Activated CD4-positive, alpha-beta T cell treated with anti-CD3 and anti-CD28 coated beads, Interleukin-2, amount 10 ng/mL, durations not matched to agents 7 days and 5 days (primary cell): ENCODE results near the gene TMEM151B. TPM values are rescaled to one million over a fixed set of nuclear protein-coding genes. Genes with fewer than 3 reads are reported as not detected.
A peak's percentile ranks its signal among the peaks of the same experiment; 100 is the strongest.
"Not testable (repeated sequence)": the region's sequence is repeated elsewhere in the genome, so short reads cannot be mapped to it uniquely, and the experiment has no call there.

Experiments
- CTCF ChIA-PET: fragments of 350-600 bp; sonication (Branson Sonifier 250); formaldehyde crosslinking; loops from one replicate; lab custom pipeline; 2021; ENCODE audit warnings: antibody characterized with exemption; lab: Charles Lee
- POLR2A ChIA-PET: fragments of 350-600 bp; sonication (Branson Sonifier 250); formaldehyde crosslinking; loops from one replicate; lab custom pipeline; 2021; ENCODE audit warnings: antibody characterized with exemption; lab: Charles Lee
- DNase-seq: peaks from one replicate; pipeline ENCODE4 v3.0.0-alpha.2; 2020
- H3K27ac Mint-ChIP-seq: one replicate; pipeline ENCODE4 v1.8.0; 2021; ENCODE audit warnings: mild to moderate bottlenecking, moderate library complexity, mixed read lengths
- H3K27me3 Mint-ChIP-seq: one replicate; pipeline ENCODE4 v1.8.0; 2021; ENCODE audit warnings: mixed read lengths
- H3K36me3 Mint-ChIP-seq: one replicate; pipeline ENCODE4 v1.8.0; 2021; ENCODE audit warnings: low read depth, mixed read lengths
- H3K4me1 Mint-ChIP-seq: one replicate; pipeline ENCODE4 v1.8.0; 2021; ENCODE audit warnings: mixed read lengths
- H3K4me3 Mint-ChIP-seq: one replicate; pipeline ENCODE4 v1.8.0; 2021; ENCODE audit warnings: mild to moderate bottlenecking, moderate library complexity, mixed read lengths
- H3K9me3 Mint-ChIP-seq: one replicate; pipeline ENCODE4 v1.8.0; 2021; ENCODE audit warnings: mixed read lengths
- total RNA-seq, 2 experiments: library from RNA; stranded (reverse); gene quantifications; one replicate each; pipeline ENCODE4 v1.2.3, GENCODE V29; 2021

The TMEM151B gene
- total RNA-seq, 2 experiments from 2014 or later = not detected

DNA sequence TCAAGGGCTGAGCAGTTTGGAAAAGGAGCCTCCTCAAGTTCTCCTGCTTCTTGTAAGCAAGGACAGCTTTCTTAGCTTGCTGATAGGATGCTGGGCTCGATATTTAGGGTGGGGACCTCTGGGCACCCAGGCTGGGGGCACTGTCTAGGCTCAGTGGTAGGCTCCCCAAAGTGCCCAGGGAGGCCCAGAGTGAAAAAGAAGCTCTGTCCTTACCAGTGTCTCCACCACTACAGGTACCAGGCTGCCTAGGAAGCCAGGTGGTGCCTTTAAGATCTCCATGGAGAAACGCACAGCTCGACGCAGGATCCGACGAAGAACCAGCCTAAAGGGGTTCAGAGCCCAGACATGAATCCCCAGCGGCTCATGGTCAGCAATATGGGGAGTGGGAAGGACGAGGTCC, 36.5 kb downstream of the TMEM151B start:
- no peak for DNase-seq
- H3K27me3 Mint-ChIP-seq = no peaks in the 10 kb centered on the region
- peaks cover 9% of the 10 kb centered on the region for H3K4me1 Mint-ChIP-seq
- POLR2A ChIA-PET = no interaction called here
- H3K36me3 Mint-ChIP-seq = peaks cover 29% of the 10 kb centered on the region
- H3K4me3 Mint-ChIP-seq = no peak overlapping the region
- H3K9me3 Mint-ChIP-seq = no peaks in the 10 kb centered on the region
- CTCF ChIA-PET = interaction anchor here (1.5 to 3.8 kb wide), 3 partner anchors 18 to 39 kb away, joined by 4 to 19 read pairs (median 18); no protein-coding TSS in a partner anchor
- no peak overlapping the region for H3K27ac Mint-ChIP-seq

DNA sequence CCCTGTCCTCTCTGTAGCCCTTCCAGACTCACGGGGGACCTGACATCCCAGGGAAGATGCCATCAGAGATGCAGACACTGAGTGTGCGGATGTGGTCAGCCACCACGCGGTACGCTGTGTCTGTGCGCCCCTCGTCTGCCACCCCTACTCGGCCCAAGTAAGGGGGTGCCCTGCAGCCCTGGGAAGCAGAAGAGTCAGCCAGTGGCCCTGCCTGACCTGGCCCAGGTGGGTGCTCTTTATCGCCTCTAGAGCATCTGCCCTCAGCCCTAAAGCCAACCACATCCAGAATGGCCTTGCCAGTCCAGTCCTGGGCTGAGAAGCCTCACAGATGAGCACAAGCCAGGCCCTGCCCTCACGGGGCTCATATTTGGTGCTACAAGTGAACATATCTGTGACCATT, 37.0 kb downstream of the TMEM151B start:
- H3K4me1 Mint-ChIP-seq = peaks cover 14% of the 10 kb centered on the region
- ChIA-PET POLR2A (no interaction called here), CTCF (interaction anchor here (3.8 kb wide), 1 partner anchor 32 kb away, joined by 18 read pairs; no protein-coding TSS in a partner anchor)
- H3K27ac Mint-ChIP-seq = no peak overlapping the region
- H3K4me3 Mint-ChIP-seq = no peak overlapping the region
- DNase-seq = no peak
- peaks cover 31% of the 10 kb centered on the region for H3K36me3 Mint-ChIP-seq
- no peaks in the 10 kb centered on the region for H3K9me3 Mint-ChIP-seq
- no peaks in the 10 kb centered on the region for H3K27me3 Mint-ChIP-seq

DNA sequence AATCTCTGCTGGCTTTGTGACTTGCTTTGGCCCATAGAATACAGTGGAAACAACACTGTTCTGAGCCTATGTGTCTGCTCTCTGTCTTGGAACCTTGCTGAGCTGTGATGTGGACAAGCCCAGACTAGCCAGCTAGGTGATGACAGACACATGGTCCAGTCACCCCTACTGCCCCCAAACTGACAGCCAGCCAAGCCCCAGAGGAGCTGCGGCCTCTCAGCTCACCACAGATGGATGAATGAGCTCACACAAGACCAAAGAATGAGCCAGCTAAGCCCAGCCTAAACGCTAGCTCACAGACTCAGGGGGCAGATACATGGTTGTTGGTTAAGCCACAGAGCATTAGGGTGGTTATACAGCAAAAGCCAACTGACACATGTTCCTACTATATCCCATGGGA, 38.8 kb downstream of the TMEM151B start:
- peaks cover 25% of the 10 kb centered on the region for H3K36me3 Mint-ChIP-seq
- POLR2A ChIA-PET = interaction anchor here (0.6 kb wide), 1 partner anchor 79 kb away, joined by 4 read pairs; no protein-coding TSS in a partner anchor
- no peaks in the 10 kb centered on the region for H3K27me3 Mint-ChIP-seq
- CTCF ChIA-PET = interaction anchor here (0.7 to 1.4 kb wide), 6 partner anchors 12 to 76 kb away, joined by 3 to 5 read pairs (median 3); no protein-coding TSS in a partner anchor
- no peak overlapping the region for H3K4me3 Mint-ChIP-seq
- DNase-seq = no peak
- H3K4me1 Mint-ChIP-seq = peaks cover 23% of the 10 kb centered on the region
- no peaks in the 10 kb centered on the region for H3K9me3 Mint-ChIP-seq
- no peak overlapping the region for H3K27ac Mint-ChIP-seq

DNA sequence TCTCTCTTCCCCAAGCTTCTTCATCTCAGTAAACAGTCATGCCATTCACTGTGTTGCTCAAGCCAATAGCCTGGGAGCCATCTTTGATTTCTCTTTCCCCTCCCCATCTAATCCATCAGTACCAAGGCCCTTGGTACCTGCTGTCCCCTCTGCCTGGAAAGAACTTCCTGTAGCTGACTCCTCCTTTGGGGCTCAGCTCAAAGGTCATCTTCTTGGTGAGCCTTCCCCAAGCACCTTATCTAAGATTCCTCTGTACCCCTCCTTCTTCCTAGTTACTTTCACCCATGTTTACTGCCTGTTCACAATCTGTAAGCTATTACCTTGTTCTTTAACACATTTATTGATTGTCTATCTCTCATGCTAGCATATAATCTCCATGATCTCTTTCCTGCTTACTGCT, 39.4 kb downstream of the TMEM151B start:
- POLR2A ChIA-PET = interaction anchor here (0.6 kb wide), 1 partner anchor 78 kb away, joined by 4 read pairs; no protein-coding TSS in a partner anchor
- CTCF ChIA-PET = interaction anchor here (1.0 to 1.4 kb wide), 5 partner anchors 13 to 76 kb away, joined by 3 to 5 read pairs (median 3); no protein-coding TSS in a partner anchor
- Mint-ChIP-seq H3K4me3 (no peak overlapping the region), H3K36me3 (peaks cover 23% of the 10 kb centered on the region), H3K9me3 (no peaks in the 10 kb centered on the region), H3K27ac (no peak overlapping the region), H3K27me3 (no peaks in the 10 kb centered on the region), H3K4me1 (peaks cover 23% of the 10 kb centered on the region)
- DNase-seq = no peak

DNA sequence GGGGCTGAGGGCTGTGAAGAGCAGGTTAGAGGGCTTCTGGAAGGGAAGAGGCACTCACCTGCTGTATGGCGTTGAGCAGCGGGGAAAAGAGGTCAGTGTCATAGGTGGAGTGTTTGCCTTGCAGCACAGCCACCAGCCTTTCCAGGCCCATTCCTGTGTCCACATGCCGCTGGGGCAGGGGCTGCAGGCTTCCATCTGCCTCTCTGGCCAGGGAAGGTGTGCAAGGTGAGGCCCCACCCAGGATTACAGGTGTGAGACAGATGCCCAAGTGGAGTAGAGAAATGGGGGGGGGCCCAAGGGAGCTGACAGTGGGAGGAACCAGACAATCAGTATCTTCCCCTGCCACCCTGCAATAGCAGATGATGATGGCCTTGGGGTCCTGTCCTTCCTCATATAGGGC, 40.0 kb downstream of the TMEM151B start:
- Mint-ChIP-seq H3K36me3 (peaks cover 20% of the 10 kb centered on the region), H3K4me1 (peaks cover 23% of the 10 kb centered on the region), H3K27ac (no peak overlapping the region), H3K4me3 (no peak overlapping the region), H3K27me3 (no peaks in the 10 kb centered on the region), H3K9me3 (no peaks in the 10 kb centered on the region)
- ChIA-PET POLR2A (no interaction called here), CTCF (interaction anchor here (1.3 kb wide), 1 partner anchor 77 kb away, joined by 3 read pairs; no protein-coding TSS in a partner anchor)
- DNase-seq = no peak

DNA sequence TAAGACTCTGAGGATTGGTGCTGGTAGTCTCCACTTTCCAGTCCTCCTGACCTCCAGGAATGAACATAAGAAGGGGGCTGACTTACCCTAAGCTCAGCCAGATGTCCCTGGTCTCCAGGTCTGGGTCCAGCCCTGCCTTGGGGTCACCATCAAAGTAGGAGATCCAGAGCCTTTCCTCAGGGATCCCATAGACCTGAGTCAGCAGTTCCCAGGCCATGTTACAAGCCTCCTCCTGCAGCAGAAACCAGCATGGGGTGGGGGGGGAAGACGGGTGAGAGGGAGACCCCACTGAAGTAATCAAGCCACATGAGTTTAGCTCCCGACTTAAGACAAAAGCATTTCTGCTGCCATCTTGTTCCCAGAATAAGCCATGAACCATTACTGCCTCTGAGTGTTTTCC, 41.1 kb downstream of the TMEM151B start:
- DNase-seq = no peak
- Mint-ChIP-seq H3K9me3 (no peaks in the 10 kb centered on the region), H3K27ac (no peak overlapping the region), H3K27me3 (peaks cover under 1% of the 10 kb centered on the region), H3K36me3 (peaks cover 14% of the 10 kb centered on the region), H3K4me3 (peak overlapping the region; percentile 92), H3K4me1 (peaks cover 21% of the 10 kb centered on the region)
- ChIA-PET POLR2A (no interaction called here), CTCF (no interaction called here)

DNA sequence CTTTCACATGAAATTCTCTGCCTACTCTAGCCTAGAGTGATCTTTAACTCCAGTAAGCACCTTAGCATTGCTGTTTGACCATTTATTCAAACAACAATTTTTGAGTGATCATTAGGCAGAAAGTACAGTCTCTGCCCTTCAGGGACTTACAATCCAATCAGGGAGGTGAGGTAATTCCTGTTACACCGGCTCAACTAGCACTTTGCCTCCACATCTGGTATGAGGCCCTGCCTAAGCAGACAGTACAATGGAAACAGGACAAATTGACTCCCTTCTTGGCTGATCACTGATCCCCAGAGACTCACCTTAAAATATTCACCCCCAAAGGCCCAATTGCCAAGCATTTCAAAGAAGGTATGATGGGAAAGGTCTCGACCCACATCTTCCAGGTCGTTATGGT, 41.5 kb downstream of the TMEM151B start:
- Mint-ChIP-seq H3K27me3 (peaks cover 3% of the 10 kb centered on the region), H3K27ac (peak overlapping the region; percentile 97), H3K9me3 (no peaks in the 10 kb centered on the region), H3K4me3 (peak overlapping the region; percentile 92), H3K36me3 (peaks cover 14% of the 10 kb centered on the region), H3K4me1 (peaks cover 21% of the 10 kb centered on the region)
- CTCF ChIA-PET = interaction anchor here (1.5 kb wide), 1 partner anchor 387 kb away, joined by 3 read pairs; no protein-coding TSS in a partner anchor
- POLR2A ChIA-PET = no interaction called here
- DNase-seq = no peak

DNA sequence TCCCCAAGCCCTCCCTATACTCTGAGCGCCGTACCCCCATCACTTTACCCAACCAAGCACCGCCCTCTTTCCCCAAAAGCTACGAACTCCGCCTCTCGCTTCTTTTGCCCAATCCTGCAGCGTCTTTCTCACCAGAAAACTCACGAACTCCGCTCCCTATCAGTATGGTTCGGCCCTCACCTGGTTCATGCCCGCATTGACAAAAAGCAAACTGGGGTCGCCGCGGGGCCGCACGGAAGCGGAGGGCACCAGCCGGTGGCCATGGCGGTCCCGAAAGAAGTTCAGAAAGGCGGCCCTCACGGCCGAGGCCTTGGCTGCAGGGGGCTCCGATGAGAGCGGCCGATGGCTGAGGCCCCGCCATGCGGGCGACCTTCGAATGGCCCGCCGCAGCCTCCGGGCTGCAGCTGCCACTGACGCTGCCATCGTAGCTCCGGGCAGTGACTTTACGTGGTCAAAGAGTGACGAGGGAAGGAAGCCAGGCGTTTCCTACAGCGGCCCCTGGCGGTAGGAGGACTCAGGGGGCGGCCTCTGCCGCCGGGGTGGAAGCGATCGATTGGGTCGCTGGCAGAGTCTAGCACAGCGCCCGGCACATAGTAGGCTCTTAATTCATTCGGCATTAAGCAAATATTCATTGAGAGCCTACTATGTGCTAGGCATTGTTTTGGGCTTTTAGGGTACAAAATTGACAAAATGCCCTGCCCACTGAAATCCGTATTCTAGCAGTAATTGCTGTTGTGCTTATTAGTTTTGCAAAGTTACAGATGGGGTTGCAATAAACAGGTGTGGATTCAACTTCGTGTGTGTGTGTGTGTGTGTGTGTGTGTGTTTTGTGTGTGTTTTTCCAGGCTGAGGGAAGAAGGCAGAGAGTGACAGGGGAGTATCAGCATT, 42.9 kb downstream of the TMEM151B start, which contains the start of gene AARS2:
AARS2 (minus strand) TSS at position 447 of the 888 bp plus-strand sequence; CDS start at position 423, 24 bp downstream.
- ChIA-PET POLR2A (no interaction called here), CTCF (interaction anchor here (0.6 to 2.9 kb wide), 26 partner anchors 9 to 389 kb away, joined by 3 to 19 read pairs (median 3); partner anchors contain the start of genes HSP90AB1, SLC35B2, SPATS1 and TMEM151B)
- Mint-ChIP-seq H3K27me3 (peaks cover 6% of the 10 kb centered on the region), H3K9me3 (no peaks in the 10 kb centered on the region), H3K4me3 (peak within 1 kb of the TSS; percentile 92), H3K4me1 (peaks cover 21% of the 10 kb centered on the region), H3K27ac (peak within 1 kb of the TSS; percentile 97), H3K36me3 (peaks cover 14% of the 10 kb centered on the region)
- DNase-seq = peak; percentile 92

DNA sequence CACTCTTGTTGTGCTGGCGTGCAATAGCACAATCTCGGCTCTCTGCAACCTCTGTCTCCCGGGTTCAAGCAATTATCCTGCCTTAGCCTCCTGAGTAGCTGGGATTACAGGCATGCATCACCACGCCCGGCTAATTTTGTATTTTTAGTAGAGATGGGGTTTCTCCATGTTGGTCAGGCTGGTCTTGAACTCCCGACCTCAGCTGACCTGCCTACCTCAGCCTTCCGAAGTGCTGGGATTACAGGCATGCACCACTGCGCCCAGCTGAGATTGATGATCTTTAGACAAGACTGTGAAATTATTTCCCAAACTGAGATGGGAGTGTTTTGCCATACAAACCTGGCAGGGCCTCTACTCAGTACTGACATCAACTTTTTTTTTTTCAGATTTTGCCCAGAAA, 44.4 kb downstream of the TMEM151B start:
- not testable (repeated sequence) for DNase-seq, H3K9me3 Mint-ChIP-seq, H3K27ac Mint-ChIP-seq, H3K4me3 Mint-ChIP-seq
- Mint-ChIP-seq H3K27me3 (peaks cover 16% of the 10 kb centered on the region), H3K36me3 (peaks cover 12% of the 10 kb centered on the region), H3K4me1 (peaks cover 21% of the 10 kb centered on the region)
- ChIA-PET POLR2A (interaction anchor here (0.6 kb wide), 1 partner anchor 9 kb away, joined by 3 read pairs; no protein-coding TSS in a partner anchor), CTCF (interaction anchor here (0.7 to 2.9 kb wide), 7 partner anchors 10 to 570 kb away, joined by 3 to 19 read pairs (median 5); no protein-coding TSS in a partner anchor)

DNA sequence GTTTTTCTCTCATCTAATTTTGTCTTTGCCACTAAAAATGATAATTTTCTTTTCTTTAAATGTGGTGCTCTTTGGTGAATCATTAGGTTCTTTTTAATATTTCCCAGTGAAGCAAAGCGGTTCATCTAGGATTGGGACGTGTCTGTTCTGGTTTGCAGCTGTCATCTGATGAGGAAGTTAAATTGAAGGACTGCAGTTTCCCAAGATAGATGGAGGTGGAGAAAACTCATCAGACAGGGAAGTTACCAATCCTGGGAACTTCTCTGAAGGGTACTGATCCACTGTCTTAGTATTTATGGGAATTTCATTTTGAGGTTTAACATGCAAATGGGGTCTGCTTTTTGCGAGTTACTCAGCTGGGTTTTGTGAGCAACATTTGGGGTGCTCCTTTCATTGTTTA, 45.3 kb downstream of the TMEM151B start:
- CTCF ChIA-PET = no interaction called here
- H3K36me3 Mint-ChIP-seq = peaks cover 6% of the 10 kb centered on the region
- POLR2A ChIA-PET = no interaction called here

DNA sequence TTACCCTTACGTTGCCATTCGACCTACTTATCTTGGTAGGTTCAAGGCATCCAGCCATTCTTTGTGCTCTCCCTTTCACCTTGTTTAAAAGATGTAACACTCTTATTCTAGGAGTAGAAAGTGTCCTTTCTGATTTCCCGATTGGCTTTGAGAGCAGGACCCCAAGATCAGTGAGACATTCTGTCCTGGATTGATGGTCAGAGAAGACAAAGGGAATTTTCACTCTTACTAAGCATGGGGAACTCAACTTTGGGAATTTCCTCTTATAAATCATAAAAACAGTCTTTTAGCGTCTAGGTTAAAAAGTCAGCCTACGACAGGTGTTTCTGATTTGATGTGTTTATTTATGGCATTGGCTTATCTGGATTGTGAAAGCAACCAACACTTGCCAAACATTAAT, 45.7 kb downstream of the TMEM151B start:
- peaks cover 20% of the 10 kb centered on the region for H3K4me1 Mint-ChIP-seq
- DNase-seq = no peak
- ChIA-PET POLR2A (no interaction called here), CTCF (no interaction called here)
- peaks cover 24% of the 10 kb centered on the region for H3K27me3 Mint-ChIP-seq
- no peak overlapping the region for H3K27ac Mint-ChIP-seq
- H3K9me3 Mint-ChIP-seq = no peaks in the 10 kb centered on the region
- H3K4me3 Mint-ChIP-seq = no peak overlapping the region
- H3K36me3 Mint-ChIP-seq = peaks cover 5% of the 10 kb centered on the region

More for the DNA sequence above, 45.3 kb downstream of the TMEM151B start:
- Mint-ChIP-seq H3K4me1 (peaks cover 21% of the 10 kb centered on the region), H3K4me3 (no peak overlapping the region), H3K27ac (no peak overlapping the region), H3K27me3 (peaks cover 23% of the 10 kb centered on the region), H3K9me3 (no peaks in the 10 kb centered on the region)
- no peak for DNase-seq

DNA sequence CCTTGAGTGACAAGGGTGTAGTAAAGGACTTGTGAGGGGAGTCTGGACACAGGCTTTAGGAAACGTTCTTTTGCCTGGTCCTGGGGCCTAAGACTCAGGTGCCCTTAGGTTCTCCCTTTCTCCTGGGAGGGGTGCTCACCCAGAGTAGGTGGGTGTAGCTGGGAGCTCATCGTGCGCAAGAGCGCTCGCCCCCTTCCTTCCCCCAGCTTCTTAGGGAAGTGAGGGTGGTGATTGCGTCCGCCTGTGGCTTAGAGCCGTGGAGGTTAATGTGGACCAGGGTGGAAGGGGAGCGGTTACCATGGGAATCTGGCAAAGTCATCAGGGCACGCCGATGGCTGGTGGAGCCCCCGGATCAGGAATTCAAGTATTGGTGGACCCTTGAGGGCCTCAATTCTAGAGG, 46.2 kb downstream of the TMEM151B start:
- no peak for DNase-seq
- peaks cover 16% of the 10 kb centered on the region for H3K4me1 Mint-ChIP-seq
- POLR2A ChIA-PET = no interaction called here
- no peak overlapping the region for H3K27ac Mint-ChIP-seq
- peaks cover 3% of the 10 kb centered on the region for H3K36me3 Mint-ChIP-seq
- H3K27me3 Mint-ChIP-seq = peaks cover 24% of the 10 kb centered on the region
- no peaks in the 10 kb centered on the region for H3K9me3 Mint-ChIP-seq
- CTCF ChIA-PET = no interaction called here
- H3K4me3 Mint-ChIP-seq = no peak overlapping the region
